Choroid plexus epithelial cell (primary cell): ENCODE results near the gene PSAT1.
"Not testable (repeated sequence)": the region's sequence is repeated elsewhere in the genome, so short reads cannot be mapped to it uniquely, and the experiment has no call there.

Source experiments
- DNase-seq: peaks from one replicate; pipeline ENCODE4 v3.0.0-alpha.2; 2010; ENCODE audit warnings: low read depth
- H3K4me3 ChIP-seq: 2 replicates; pipeline ENCODE4 v1.5.1; 2011; ENCODE audit warnings: low read depth, mild to moderate bottlenecking, control low read depth, low read length, moderate library complexity
- TF ChIP-seq, protein P1 (sequence below): conservative IDR thresholded peaks from 2 replicates; pipeline ENCODE4 v1.5.1; 2011; ENCODE audit warnings: low read depth, mild to moderate bottlenecking, control low read depth, inconsistent platforms, low read length, moderate library complexity

The PSAT1 gene

DNA sequence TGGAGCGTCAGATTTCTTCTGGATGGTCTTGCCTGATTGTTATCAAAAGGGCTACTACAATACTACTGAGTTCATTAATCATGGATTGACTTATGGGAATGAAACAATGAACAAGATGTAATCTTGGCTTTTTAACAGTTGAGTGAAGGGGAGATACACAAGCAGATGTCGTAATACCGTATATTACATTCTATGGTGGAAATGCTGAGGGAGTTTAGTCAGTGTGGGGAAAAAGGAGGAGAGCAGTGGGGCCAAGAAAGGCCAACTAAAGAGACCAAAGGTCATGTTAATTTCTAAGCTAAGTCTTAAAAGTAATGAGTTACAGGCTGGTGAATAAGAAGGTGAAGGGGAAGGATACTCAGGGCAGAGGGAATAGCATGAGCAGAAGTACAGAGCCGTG is 29.0 kb upstream of the PSAT1 start:
- no peak overlapping the region for H3K4me3 ChIP-seq
- no peak for DNase-seq
- TF ChIP-seq, protein P1, sequence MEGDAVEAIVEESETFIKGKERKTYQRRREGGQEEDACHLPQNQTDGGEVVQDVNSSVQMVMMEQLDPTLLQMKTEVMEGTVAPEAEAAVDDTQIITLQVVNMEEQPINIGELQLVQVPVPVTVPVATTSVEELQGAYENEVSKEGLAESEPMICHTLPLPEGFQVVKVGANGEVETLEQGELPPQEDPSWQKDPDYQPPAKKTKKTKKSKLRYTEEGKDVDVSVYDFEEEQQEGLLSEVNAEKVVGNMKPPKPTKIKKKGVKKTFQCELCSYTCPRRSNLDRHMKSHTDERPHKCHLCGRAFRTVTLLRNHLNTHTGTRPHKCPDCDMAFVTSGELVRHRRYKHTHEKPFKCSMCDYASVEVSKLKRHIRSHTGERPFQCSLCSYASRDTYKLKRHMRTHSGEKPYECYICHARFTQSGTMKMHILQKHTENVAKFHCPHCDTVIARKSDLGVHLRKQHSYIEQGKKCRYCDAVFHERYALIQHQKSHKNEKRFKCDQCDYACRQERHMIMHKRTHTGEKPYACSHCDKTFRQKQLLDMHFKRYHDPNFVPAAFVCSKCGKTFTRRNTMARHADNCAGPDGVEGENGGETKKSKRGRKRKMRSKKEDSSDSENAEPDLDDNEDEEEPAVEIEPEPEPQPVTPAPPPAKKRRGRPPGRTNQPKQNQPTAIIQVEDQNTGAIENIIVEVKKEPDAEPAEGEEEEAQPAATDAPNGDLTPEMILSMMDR, result no peak

DNA sequence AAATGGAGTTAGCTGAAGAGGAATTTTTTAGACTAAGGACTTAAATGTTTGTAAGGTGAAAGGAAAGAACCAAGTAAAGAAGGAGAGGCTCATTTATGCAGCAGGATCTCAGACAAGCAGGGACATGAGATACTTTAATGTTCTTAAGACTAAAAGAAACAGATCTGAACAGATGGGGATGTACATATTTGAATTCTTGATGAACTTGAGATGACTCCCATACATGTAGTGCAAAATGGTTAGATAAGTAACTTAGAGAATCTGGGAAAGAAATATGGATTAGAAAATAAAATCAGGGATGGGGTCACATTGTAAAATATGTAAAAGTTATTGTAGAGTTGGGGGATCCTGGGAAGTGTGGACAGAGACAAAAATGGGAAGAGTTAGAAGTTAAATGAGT is 27.1 kb upstream of the PSAT1 start:
- no peak for DNase-seq
- no peak overlapping the region for H3K4me3 ChIP-seq
- TF ChIP-seq, protein P1, result no peak

DNA sequence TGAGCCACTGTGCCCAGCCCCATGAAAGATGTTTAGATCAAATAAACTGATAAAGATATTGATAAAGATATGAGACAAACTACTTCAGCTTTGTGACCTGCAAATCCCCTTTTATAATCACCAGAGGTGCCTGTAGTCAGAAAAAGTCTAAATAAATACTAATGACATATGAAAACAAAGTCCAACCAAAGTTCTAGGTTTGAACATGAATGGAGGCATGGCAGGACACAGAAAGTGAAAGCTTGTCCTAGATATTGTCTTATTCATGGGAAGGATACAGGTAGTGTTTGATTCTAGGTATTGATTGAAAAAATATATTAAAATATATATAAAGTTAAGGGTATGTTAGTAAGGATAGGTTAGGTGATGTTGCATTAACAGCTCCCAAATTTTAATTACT is 24.6 kb upstream of the PSAT1 start:
- H3K4me3 ChIP-seq, result no peak overlapping the region
- no peak for DNase-seq
- TF ChIP-seq, protein P1, result no peak

DNA sequence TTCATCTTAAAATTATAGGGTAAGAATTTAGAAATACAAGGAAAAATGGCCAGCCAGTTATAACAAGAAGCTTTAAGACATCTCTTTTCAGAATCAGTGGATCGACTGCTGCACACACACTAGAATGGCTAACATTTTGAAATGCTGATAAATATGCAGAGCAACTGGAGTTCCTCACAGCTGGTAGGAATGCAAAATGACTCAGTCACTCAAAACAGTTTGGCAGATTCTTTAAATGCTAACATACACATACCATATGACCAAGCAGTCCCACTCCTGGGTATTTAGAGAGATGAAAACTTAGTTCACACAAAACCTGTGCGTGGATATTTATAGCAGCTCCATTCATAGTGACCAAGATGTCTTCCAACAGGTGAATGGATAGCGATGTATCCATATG is 23.2 kb upstream of the PSAT1 start:
- peak; percentile 69 for DNase-seq
- TF ChIP-seq, protein P1, result no peak
- H3K4me3 ChIP-seq, result no peak overlapping the region

DNA sequence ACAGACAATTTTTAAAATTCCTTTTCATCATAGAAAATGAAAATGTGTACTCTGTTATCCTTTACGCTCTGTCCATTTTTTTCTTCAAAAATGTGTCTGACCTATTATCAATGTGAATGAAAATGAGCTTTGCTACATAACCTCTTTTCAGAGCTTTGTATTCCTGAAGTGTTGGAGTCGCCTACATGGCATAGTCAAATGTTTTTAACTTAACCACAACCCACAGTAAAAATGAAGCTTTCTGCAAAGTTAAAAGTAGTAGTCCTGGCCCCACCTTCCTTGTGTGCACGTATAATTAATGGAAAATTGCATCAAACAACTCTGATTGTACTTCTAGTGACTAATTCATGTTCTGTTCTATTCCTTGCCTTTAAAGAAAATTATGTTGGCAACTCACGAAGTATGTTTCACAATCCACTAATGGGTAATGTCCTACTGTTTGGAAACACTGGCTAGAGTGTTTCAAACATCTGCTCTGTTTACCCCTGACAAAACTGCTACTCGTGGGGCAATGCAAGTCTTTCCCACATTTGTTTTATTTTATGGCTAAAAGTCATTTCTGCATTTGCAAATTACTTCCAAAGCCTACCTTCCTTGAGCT is 18.6 kb upstream of the PSAT1 start:
- TF ChIP-seq, protein P1, result no peak
- DNase-seq, result peak; percentile 75

DNA sequence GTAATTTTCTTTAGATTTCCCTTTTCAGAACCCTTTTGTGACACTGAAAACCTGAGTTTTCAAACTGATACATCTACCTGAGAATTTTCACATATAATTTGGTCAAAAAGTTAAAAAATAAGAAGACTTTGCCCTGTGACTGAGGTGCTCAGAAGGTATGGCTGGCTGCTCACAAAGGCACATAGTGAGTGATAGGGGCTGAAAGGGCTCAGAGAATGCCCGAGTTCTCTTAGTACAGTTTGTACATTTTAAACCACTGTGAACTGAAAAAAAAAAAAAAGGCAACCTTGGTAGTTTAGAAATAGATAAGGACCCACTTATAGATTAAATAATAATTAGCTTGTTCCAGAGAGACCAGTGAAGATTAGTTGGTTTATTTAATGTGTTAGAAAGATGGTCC is 18.1 kb upstream of the PSAT1 start:
- no peak overlapping the region for H3K4me3 ChIP-seq
- no peak for DNase-seq
- TF ChIP-seq, protein P1, result no peak

More for the DNA sequence above, 18.6 kb upstream of the PSAT1 start:
- no peak overlapping the region for H3K4me3 ChIP-seq

DNA sequence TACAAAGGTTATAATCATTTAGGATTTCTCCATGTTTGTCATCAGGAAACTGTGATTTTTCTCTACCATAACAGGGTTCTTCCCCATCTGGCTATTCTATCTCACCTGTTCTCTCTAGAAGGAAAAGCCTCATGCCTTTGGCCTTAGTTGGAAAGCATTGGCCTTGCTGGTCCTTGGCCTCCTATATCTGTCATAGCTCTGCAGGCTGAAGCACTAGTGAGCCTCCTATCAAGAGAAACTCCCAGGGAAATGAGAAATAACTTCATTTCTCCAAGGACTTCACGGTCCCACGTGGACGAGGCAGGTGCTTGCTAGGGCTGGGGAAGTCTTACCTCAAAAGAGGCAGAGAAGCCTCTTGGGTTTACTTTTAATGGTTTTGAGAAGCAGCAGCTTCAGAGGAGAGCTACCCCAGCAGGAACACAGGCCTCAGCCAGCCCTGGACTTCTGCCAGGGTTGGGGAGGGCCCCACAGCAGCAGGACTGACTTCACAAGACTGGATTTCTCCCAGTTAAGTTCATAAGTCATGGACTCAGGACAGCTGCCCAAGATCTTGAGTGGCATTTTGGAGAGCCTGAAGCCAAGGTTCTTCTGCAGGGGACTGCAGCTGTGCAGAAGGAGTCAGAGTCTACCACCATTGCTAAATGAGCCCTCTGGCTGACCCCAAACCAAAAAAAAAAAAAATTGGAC is 15.8 kb upstream of the PSAT1 start:
- TF ChIP-seq, protein P1, result no peak
- peak; percentile 96 for DNase-seq
- H3K4me3 ChIP-seq, result no peak overlapping the region

DNA sequence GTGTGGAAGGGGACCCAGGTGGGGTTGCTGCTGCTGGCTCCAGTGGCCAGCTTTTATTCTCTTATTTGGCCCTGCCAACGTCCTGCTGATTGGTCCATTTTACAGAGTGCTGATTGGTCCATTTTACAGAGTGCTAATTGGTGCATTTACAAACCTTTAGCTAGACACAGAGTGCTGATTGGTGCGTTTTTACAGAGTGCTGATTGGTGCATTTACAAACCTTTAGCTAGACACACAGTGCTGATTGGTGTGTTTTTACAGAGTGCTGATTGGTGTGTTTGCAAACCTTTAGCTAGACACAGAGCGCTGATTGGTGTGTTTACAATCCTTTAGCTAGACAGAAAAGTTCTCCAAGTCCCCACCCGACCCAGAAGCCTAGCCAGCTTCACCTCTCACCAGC is 12.7 kb upstream of the PSAT1 start:
- not testable (repeated sequence) for DNase-seq, H3K4me3 ChIP-seq
